ENCODE results near the gene ADAMTS6.

DNA sequence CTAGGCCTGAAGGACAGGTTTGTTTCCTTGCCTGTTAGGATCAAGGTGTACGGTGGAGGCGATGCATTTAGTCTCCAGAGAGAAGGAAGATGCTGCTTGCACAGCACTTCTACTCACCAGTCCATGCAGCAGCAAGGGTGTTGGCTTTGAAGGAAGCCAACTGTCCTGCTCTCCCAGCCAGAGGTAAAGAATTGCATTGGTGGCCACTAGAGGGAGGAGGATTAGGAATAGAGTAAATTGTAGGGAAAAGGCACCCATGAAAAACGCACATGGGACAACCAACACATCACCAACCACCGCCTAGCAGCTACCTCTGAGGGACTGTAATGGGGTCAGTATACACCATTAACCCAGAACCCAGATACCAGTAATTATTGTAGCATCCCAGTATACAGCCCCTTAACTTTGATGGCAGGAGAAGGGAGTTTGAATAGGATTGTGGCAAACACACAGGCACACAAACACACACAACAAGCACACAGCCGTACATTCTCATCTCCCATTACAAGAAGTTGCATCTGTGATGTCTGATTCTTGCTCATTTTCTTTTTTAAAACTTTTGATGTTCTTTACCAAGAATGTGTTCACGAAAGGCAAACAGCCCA is 267.7 kb downstream of the ADAMTS6 start:
- TF ChIP-seq, protein P1, sequence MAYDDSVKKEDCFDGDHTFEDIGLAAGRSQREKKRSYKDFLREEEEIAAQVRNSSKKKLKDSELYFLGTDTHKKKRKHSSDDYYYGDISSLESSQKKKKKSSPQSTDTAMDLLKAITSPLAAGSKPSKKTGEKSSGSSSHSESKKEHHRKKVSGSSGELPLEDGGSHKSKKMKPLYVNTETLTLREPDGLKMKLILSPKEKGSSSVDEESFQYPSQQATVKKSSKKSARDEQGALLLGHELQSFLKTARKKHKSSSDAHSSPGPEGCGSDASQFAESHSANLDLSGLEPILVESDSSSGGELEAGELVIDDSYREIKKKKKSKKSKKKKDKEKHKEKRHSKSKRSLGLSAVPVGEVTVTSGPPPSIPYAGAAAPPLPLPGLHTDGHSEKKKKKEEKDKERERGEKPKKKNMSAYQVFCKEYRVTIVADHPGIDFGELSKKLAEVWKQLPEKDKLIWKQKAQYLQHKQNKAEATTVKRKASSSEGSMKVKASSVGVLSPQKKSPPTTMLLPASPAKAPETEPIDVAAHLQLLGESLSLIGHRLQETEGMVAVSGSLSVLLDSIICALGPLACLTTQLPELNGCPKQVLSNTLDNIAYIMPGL (CRISPR knock-in tag; IDR thresholded peaks at IDR 0.05): no peak
- TF ChIP-seq, protein P2, sequence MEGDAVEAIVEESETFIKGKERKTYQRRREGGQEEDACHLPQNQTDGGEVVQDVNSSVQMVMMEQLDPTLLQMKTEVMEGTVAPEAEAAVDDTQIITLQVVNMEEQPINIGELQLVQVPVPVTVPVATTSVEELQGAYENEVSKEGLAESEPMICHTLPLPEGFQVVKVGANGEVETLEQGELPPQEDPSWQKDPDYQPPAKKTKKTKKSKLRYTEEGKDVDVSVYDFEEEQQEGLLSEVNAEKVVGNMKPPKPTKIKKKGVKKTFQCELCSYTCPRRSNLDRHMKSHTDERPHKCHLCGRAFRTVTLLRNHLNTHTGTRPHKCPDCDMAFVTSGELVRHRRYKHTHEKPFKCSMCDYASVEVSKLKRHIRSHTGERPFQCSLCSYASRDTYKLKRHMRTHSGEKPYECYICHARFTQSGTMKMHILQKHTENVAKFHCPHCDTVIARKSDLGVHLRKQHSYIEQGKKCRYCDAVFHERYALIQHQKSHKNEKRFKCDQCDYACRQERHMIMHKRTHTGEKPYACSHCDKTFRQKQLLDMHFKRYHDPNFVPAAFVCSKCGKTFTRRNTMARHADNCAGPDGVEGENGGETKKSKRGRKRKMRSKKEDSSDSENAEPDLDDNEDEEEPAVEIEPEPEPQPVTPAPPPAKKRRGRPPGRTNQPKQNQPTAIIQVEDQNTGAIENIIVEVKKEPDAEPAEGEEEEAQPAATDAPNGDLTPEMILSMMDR (IDR thresholded peaks at IDR 0.05): peak; percentile 48; the same call in 1 of the 2 replicates
- no peak for TF ChIP-seq SP1 (CRISPR knock-in tag; conservative IDR thresholded peaks at IDR 0.05)
- TF ChIP-seq SMAD4 (CRISPR knock-in tag; IDR thresholded peaks at IDR 0.05): no peak
- TF ChIP-seq, protein P3, sequence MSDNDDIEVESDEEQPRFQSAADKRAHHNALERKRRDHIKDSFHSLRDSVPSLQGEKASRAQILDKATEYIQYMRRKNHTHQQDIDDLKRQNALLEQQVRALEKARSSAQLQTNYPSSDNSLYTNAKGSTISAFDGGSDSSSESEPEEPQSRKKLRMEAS (CRISPR knock-in tag; IDR thresholded peaks at IDR 0.05): no peak
- TF ChIP-seq, protein P4, sequence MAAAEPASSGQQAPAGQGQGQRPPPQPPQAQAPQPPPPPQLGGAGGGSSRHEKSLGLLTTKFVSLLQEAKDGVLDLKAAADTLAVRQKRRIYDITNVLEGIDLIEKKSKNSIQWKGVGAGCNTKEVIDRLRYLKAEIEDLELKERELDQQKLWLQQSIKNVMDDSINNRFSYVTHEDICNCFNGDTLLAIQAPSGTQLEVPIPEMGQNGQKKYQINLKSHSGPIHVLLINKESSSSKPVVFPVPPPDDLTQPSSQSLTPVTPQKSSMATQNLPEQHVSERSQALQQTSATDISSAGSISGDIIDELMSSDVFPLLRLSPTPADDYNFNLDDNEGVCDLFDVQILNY (CRISPR knock-in tag; IDR thresholded peaks at IDR 0.05): no peak
